Measurements from ENCODE around the gene OSTF1. TPM values are rescaled to one million over a fixed set of nuclear protein-coding genes. Genes with fewer than 3 reads are reported as not detected.

The OSTF1 gene
- total and polyA plus RNA-seq, 7 donors: 7.1 to 19.2 (median 10.4) TPM

- Histone ChIP-seq H3K9me3 (peaks cover 4% of the 10 kb centered on the region), H3K27ac (peak overlapping the region; percentile 43), H3K27me3 (ENCODE audit: insufficient read depth in 3 of 3, low read length in 2 of 3) (no peaks in the 10 kb centered on the region), H3K36me3 (ENCODE audit: insufficient read depth in 1 of 2, low read depth in 1 of 2) (peaks cover 3 to 5% of the 10 kb centered on the region in 2 donors), H3K4me1 (no peaks in the 10 kb centered on the region), H3K4me3 (no peak overlapping the region)
- ATAC-seq (no peak), DNase-seq (no peak)
- WGBS, 3 donors: 55 to 73% (median 70%) methylated on average over 4 of the region's 4 CpGs
- TF ChIP-seq CTCF (IDR thresholded peaks at IDR 0.05): no peak
- intact Hi-C loops (cut with DNase I): no loop called here
Observed at GRCh38 chr9:75169623-75170022, 81.3 kb downstream of the OSTF1 start.

DNA sequence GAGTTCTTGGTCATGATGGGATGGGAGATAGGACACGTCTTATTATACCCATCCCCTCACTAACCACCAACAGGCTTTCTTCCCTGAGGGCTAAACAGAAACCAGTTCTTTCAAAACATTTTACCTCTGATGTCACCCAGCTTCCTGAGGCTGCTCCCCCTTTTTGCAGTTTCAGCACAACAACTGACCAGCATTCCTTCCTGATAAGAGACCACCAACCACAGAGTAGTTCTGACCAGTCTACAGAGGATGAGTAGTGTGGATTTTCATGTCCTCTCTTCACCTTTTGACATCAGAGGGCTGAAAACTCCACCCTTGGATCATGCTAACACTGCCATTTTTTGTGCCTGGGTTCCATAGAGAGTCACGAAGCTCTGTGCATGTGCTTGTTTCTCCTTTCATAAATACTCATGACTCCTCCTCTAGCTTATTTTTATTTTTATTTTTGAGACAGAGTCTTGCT is 82.6 kb downstream of the OSTF1 start:
- Histone ChIP-seq H3K4me1 (no peaks in the 10 kb centered on the region), H3K4me3 (no peak overlapping the region), H3K9me3 (peaks cover 4% of the 10 kb centered on the region), H3K27ac (no peak overlapping the region), H3K36me3 (ENCODE audit: insufficient read depth in 1 of 2, low read depth in 1 of 2) (peaks cover 3 to 5% of the 10 kb centered on the region in 2 donors), H3K27me3 (ENCODE audit: insufficient read depth in 3 of 3, low read length in 2 of 3) (no peaks in the 10 kb centered on the region)
- 93 to 98% (median 94%) methylated on average over 2 of the region's 2 CpGs for WGBS, 3 donors
- no peak for TF ChIP-seq CTCF (IDR thresholded peaks at IDR 0.05)
- no peak for DNase-seq
- ATAC-seq: no peak
- intact Hi-C loops (cut with DNase I): no loop called here

- 42 to 56% (median 56%) methylated on average over 6 of the region's 6 CpGs for WGBS, 3 donors
Observed at GRCh38 chr9:75175395-75175794, 87.1 kb downstream of the OSTF1 start.

GRCh38 chr9:75176037-75176436 is 87.7 kb downstream of the OSTF1 start:
- H3K9me3 ChIP-seq: no peaks in the 10 kb centered on the region
- ATAC-seq (no peak), DNase-seq (no peak)
- H3K27me3 ChIP-seq (ENCODE audit: insufficient read depth in 3 of 3, low read length in 2 of 3): no peaks in the 10 kb centered on the region
- TF ChIP-seq CTCF (IDR thresholded peaks at IDR 0.05): no peak
- no peaks in the 10 kb centered on the region for H3K36me3 ChIP-seq (ENCODE audit: insufficient read depth in 1 of 2, low read depth in 1 of 2)
- H3K4me1 ChIP-seq: no peaks in the 10 kb centered on the region
- no peak overlapping the region for H3K4me3 ChIP-seq
- intact Hi-C loops (cut with DNase I): no loop called here
- H3K27ac ChIP-seq: no peak overlapping the region

More at GRCh38 chr9:75175395-75175794, 87.1 kb downstream of the OSTF1 start:
- Histone ChIP-seq H3K9me3 (no peaks in the 10 kb centered on the region), H3K4me3 (no peak overlapping the region), H3K27ac (no peak overlapping the region), H3K4me1 (no peaks in the 10 kb centered on the region), H3K27me3 (ENCODE audit: insufficient read depth in 3 of 3, low read length in 2 of 3) (no peaks in the 10 kb centered on the region), H3K36me3 (ENCODE audit: insufficient read depth in 1 of 2, low read depth in 1 of 2) (no peaks in the 10 kb centered on the region)
- intact Hi-C loops (cut with DNase I): no loop called here
- ATAC-seq (no peak), DNase-seq (no peak)
- TF ChIP-seq CTCF (IDR thresholded peaks at IDR 0.05): no peak

- DNase-seq (no peak), ATAC-seq (no peak)
- H3K36me3 ChIP-seq (ENCODE audit: insufficient read depth in 1 of 2, low read depth in 1 of 2): no peaks in the 10 kb centered on the region
- 67 to 86% (median 76%) methylated on average over 1 of the region's 1 CpG for WGBS, 3 donors
- intact Hi-C loops (cut with DNase I): no loop called here
- no peak for TF ChIP-seq CTCF (IDR thresholded peaks at IDR 0.05)
- no peak overlapping the region for H3K27ac ChIP-seq
- H3K4me3 ChIP-seq: no peak overlapping the region
- H3K4me1 ChIP-seq: no peaks in the 10 kb centered on the region
- no peaks in the 10 kb centered on the region for H3K27me3 ChIP-seq (ENCODE audit: insufficient read depth in 3 of 3, low read length in 2 of 3)
- H3K9me3 ChIP-seq: no peaks in the 10 kb centered on the region
Observed at GRCh38 chr9:75181750-75182149, 93.4 kb downstream of the OSTF1 start.

Measured in psoas muscle (tissue), 8 donors.